Hepatocyte (in vitro differentiated cells): ENCODE measurements around the gene MTMR12. TPM values are rescaled to one million over a fixed set of nuclear protein-coding genes. Genes with fewer than 3 reads are reported as not detected.
A peak's percentile ranks its signal among the peaks of the same experiment; 100 is the strongest.

Experiments
- DNase-seq: peaks from one replicate; pipeline ENCODE4 v3.0.0-alpha.2; 2016; ENCODE audit warnings: low spot score
- H2AFZ ChIP-seq: fragments of 200-600 bp; sonication (generic); 2 replicates; pipeline ENCODE4 v1.6.0; 2016; ENCODE audit warnings: antibody characterized with exemption, mild to moderate bottlenecking
- H3K27ac ChIP-seq: fragments of 200-600 bp; sonication (generic); 2 replicates; pipeline ENCODE4 v1.5.1; 2016; ENCODE audit warnings: mild to moderate bottlenecking
- H3K27me3 ChIP-seq: fragments of 200-600 bp; sonication (generic); 2 replicates; pipeline ENCODE4 v1.6.1; 2016
- H3K36me3 ChIP-seq: fragments of 200-600 bp; sonication (generic); replicated peaks from 2 replicates; pipeline ENCODE4 v1.5.1; 2016; ENCODE audit warnings: low read depth; ENCODE audit not compliant: insufficient read depth
- H3K4me1 ChIP-seq: fragments of 200-600 bp; sonication (generic); 2 replicates; pipeline ENCODE4 v1.5.1; 2016; ENCODE audit warnings: mild to moderate bottlenecking, moderate library complexity; ENCODE audit not compliant: insufficient read depth
- H3K4me2 ChIP-seq: fragments of 200-600 bp; sonication (generic); 2 replicates; pipeline ENCODE4 v1.6.0; 2016
- H3K4me3 ChIP-seq: fragments of 200-600 bp; sonication (generic); 2 replicates; pipeline ENCODE4 v1.5.1; 2016; ENCODE audit warnings: mild to moderate bottlenecking
- H3K79me2 ChIP-seq: fragments of 200-600 bp; sonication (generic); 2 replicates; pipeline ENCODE4 v1.6.0; 2017; ENCODE audit warnings: mild to moderate bottlenecking
- H3K9me2 ChIP-seq: fragments of 200-600 bp; sonication (generic); replicated peaks from 2 replicates; pipeline ENCODE4 v1.6.0; 2017; ENCODE audit warnings: mild to moderate bottlenecking; ENCODE audit not compliant: insufficient read depth
- H3K9me3 ChIP-seq: fragments of 200-600 bp; sonication (generic); 2 replicates; pipeline ENCODE4 v1.5.1; 2016; ENCODE audit warnings: low read depth, mild to moderate bottlenecking
- H4K20me1 ChIP-seq: fragments of 200-600 bp; sonication (generic); 2 replicates; pipeline ENCODE4 v1.6.0; 2016; ENCODE audit warnings: mild to moderate bottlenecking; ENCODE audit not compliant: insufficient read depth, poor library complexity, severe bottlenecking
- EZH2 ChIP-seq: fragments of 200-600 bp; sonication (generic); IDR thresholded peaks from 2 replicates; pipeline ENCODE4 v1.6.1; 2016; ENCODE audit warnings: antibody characterized with exemption, mild to moderate bottlenecking, borderline replicate concordance
- EZH2phosphoT487 ChIP-seq: fragments of 200-600 bp; sonication (generic); IDR thresholded peaks from one replicate; pipeline ENCODE4 v1.6.1; 2018; ENCODE audit warnings: antibody characterized with exemption, mild to moderate bottlenecking, low read depth, moderate library complexity; ENCODE audit not compliant: unreplicated experiment, severe bottlenecking
- WGBS: methylation state at CpG from one replicate; pipeline ENCODE4 v1.1.6; 2016; ENCODE audit warnings: low lambda C conversion rate; ENCODE audit errors: missing lambda C conversion rate; 5-methylcytosine and 5-hydroxymethylcytosine counted together
- polyA plus RNA-seq: library from polyadenylated mRNA; unstranded; fragments of >200 nt; fragmentation: Nextera tagmentation; extraction: Ambion mirVana; gene quantifications from 2 replicates; pipeline ENCODE4 v1.2.1, GENCODE V29; 2016
- total RNA-seq: library from RNA; depleted of rRNA; stranded (reverse); fragments of >200 nt; gene quantifications from 2 replicates; pipeline ENCODE4 v1.2.3, GENCODE V29; 2014
- TF ChIP-seq, protein P1 (sequence below): fragments of 200-600 bp; sonication (generic); IDR thresholded peaks from 2 replicates; pipeline ENCODE4 v1.5.1; 2016; ENCODE audit warnings: antibody characterized with exemption, mild to moderate bottlenecking; ENCODE audit not compliant: poor library complexity

The MTMR12 gene
- total and polyA plus RNA-seq, 2 experiments from 2014 or later, result 11.0 to 19.7 TPM

DNA sequence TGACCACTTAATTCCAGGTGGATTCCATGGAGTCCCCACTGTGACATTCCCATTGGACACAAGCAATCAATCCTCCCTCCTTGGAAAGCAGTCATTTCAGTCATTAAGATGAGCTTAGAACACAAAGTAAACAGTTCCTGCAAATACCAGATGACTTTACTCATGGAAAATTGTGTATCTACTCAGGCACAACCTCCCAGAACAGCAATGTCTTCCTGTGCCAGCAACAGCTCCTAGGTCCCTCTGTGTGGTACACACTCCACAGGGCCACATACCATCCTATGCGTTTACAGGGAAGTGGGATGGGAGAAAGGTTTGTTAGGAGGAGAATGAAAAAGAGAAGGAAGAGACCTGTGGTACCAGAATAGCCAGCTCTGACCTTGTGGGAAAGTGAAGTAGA is 53.7 kb downstream of the MTMR12 start:
- peak overlapping the region; percentile 31 for H3K27ac ChIP-seq
- no peaks in the 10 kb centered on the region for H3K4me1 ChIP-seq
- no peaks in the 10 kb centered on the region for H3K9me2 ChIP-seq
- H3K36me3 ChIP-seq, result no peaks in the 10 kb centered on the region
- TF ChIP-seq EZH2phosphoT487, result no peak
- TF ChIP-seq EZH2, result no peak
- TF ChIP-seq, protein P1, sequence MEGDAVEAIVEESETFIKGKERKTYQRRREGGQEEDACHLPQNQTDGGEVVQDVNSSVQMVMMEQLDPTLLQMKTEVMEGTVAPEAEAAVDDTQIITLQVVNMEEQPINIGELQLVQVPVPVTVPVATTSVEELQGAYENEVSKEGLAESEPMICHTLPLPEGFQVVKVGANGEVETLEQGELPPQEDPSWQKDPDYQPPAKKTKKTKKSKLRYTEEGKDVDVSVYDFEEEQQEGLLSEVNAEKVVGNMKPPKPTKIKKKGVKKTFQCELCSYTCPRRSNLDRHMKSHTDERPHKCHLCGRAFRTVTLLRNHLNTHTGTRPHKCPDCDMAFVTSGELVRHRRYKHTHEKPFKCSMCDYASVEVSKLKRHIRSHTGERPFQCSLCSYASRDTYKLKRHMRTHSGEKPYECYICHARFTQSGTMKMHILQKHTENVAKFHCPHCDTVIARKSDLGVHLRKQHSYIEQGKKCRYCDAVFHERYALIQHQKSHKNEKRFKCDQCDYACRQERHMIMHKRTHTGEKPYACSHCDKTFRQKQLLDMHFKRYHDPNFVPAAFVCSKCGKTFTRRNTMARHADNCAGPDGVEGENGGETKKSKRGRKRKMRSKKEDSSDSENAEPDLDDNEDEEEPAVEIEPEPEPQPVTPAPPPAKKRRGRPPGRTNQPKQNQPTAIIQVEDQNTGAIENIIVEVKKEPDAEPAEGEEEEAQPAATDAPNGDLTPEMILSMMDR, result no peak
- no peak for DNase-seq
- 100% methylated on average over 1 of the region's 1 CpG for WGBS
- no peaks in the 10 kb centered on the region for H3K79me2 ChIP-seq
- no peak overlapping the region for H3K4me3 ChIP-seq
- no peak overlapping the region for H2AFZ ChIP-seq
- no peak overlapping the region for H3K4me2 ChIP-seq
- no peaks in the 10 kb centered on the region for H4K20me1 ChIP-seq
- no peaks in the 10 kb centered on the region for H3K9me3 ChIP-seq
- no peaks in the 10 kb centered on the region for H3K27me3 ChIP-seq

GRCh38 chr5:32258424-32258823 is 54.3 kb downstream of the MTMR12 start:
- Histone ChIP-seq H3K27ac (no peak overlapping the region), H3K4me2 (no peak overlapping the region)
- DNase-seq, result peak; percentile 30

GRCh38 chr5:32255540-32255900 is 57.2 kb downstream of the MTMR12 start:
- WGBS, result 92% methylated on average over 2 of the region's 2 CpGs
- H4K20me1 ChIP-seq, result no peaks in the 10 kb centered on the region
- H3K79me2 ChIP-seq, result no peaks in the 10 kb centered on the region
- no peaks in the 10 kb centered on the region for H3K4me1 ChIP-seq
- no peak for DNase-seq
- H3K36me3 ChIP-seq, result no peaks in the 10 kb centered on the region
- H3K27ac ChIP-seq, result peak overlapping the region; percentile 38
- TF ChIP-seq, protein P1, result no peak
- no peak for TF ChIP-seq EZH2
- no peak for TF ChIP-seq EZH2phosphoT487
- H3K4me3 ChIP-seq, result no peak overlapping the region
- H2AFZ ChIP-seq, result no peak overlapping the region
- H3K27me3 ChIP-seq, result no peaks in the 10 kb centered on the region
- no peaks in the 10 kb centered on the region for H3K9me3 ChIP-seq
- no peak overlapping the region for H3K4me2 ChIP-seq
- H3K9me2 ChIP-seq, result no peaks in the 10 kb centered on the region

More at GRCh38 chr5:32258424-32258823, 54.3 kb downstream of the MTMR12 start:
- no peaks in the 10 kb centered on the region for H3K9me2 ChIP-seq
- H3K4me1 ChIP-seq, result no peaks in the 10 kb centered on the region
- no peaks in the 10 kb centered on the region for H3K9me3 ChIP-seq
- H3K27me3 ChIP-seq, result no peaks in the 10 kb centered on the region
- no peak overlapping the region for H3K4me3 ChIP-seq
- no peaks in the 10 kb centered on the region for H3K79me2 ChIP-seq
- H2AFZ ChIP-seq, result no peak overlapping the region
- H4K20me1 ChIP-seq, result no peaks in the 10 kb centered on the region
- H3K36me3 ChIP-seq, result no peaks in the 10 kb centered on the region
- 82% methylated on average over 3 of the region's 3 CpGs for WGBS
- TF ChIP-seq EZH2 (no peak), EZH2phosphoT487 (no peak)
- TF ChIP-seq, protein P1, result no peak
